Mononuclear cell (primary cell): ENCODE measurements around the gene CDIP1. TPM values are rescaled to one million over a fixed set of nuclear protein-coding genes. Genes with fewer than 3 reads are reported as not detected.

Source experiments
- H3K27me3 ChIP-seq: 2 replicates; pipeline ENCODE4 v1.6.0; 2011; ENCODE audit warnings: low read length, control low read depth; ENCODE audit not compliant: insufficient read depth
- H3K4me1 ChIP-seq: 2 replicates; pipeline ENCODE4 v1.5.1; 2011; ENCODE audit warnings: mild to moderate bottlenecking, low read length, control low read depth; ENCODE audit not compliant: insufficient read depth
- H3K4me3 ChIP-seq: 2 replicates; pipeline ENCODE4 v1.5.1; 2011; ENCODE audit warnings: mild to moderate bottlenecking, low read length, moderate library complexity
- H3K9me3 ChIP-seq: 2 replicates; pipeline ENCODE4 v1.5.1; 2011; ENCODE audit warnings: low read depth, mild to moderate bottlenecking, control low read depth, low read length
- total RNA-seq: library from RNA; depleted of rRNA; stranded (reverse); fragments of >200 nt; gene quantifications from one replicate; pipeline ENCODE4 v1.2.3, GENCODE V29; 2012

CDIP1 gene
- total RNA-seq, 1 donor = 8.0 TPM

DNA sequence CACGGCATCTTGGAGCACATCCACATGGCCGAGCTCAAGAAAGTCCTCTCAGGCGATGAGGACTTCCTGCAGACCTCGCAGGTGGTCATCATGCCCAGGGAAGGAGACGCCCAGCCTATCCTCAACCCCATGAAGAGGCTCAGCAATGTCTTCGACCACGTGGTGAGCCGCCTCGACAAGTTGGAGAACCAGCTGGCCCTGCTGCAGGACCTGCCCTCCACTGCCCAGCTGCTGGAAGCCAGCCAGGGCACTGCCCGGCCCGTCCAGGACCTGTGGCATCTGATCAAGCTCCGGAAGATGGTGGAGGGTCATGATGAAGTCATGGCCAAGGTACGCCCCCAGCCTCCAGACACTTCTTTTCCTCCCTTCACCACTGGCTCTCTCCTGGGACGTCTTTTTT, 18.0 kb upstream of the CDIP1 start:
- Histone ChIP-seq H3K27me3 (no peaks in the 10 kb centered on the region), H3K9me3 (no peaks in the 10 kb centered on the region), H3K4me3 (no peak overlapping the region), H3K4me1 (no peaks in the 10 kb centered on the region)

GRCh38 chr16:4556112-4556511, 17.5 kb upstream of the CDIP1 start, which contains the start of gene C16orf96:
Gene C16orf96, plus strand, starts transcription at chr16:4556340. Its CDS starts 150 bp downstream, at chr16:4556490.
- no peaks in the 10 kb centered on the region for H3K27me3 ChIP-seq
- no peaks in the 10 kb centered on the region for H3K9me3 ChIP-seq
- H3K4me3 ChIP-seq = no peak within 1 kb of the TSS
- no peaks in the 10 kb centered on the region for H3K4me1 ChIP-seq

GRCh38 chr16:4552541-4552940, 14.0 kb upstream of the CDIP1 start:
- no peaks in the 10 kb centered on the region for H3K27me3 ChIP-seq
- no peaks in the 10 kb centered on the region for H3K9me3 ChIP-seq
- no peak overlapping the region for H3K4me3 ChIP-seq
- no peaks in the 10 kb centered on the region for H3K4me1 ChIP-seq

- Histone ChIP-seq H3K4me1 (no peaks in the 10 kb centered on the region), H3K9me3 (no peaks in the 10 kb centered on the region), H3K27me3 (no peaks in the 10 kb centered on the region), H3K4me3 (no peak overlapping the region)
Measured at GRCh38 chr16:4550591-4550990, 12.0 kb upstream of the CDIP1 start.

- H3K4me1 ChIP-seq = no peaks in the 10 kb centered on the region
- no peak overlapping the region for H3K4me3 ChIP-seq
- no peaks in the 10 kb centered on the region for H3K9me3 ChIP-seq
- no peaks in the 10 kb centered on the region for H3K27me3 ChIP-seq
Measured at GRCh38 chr16:4548124-4548523, 9.6 kb upstream of the CDIP1 start.

DNA sequence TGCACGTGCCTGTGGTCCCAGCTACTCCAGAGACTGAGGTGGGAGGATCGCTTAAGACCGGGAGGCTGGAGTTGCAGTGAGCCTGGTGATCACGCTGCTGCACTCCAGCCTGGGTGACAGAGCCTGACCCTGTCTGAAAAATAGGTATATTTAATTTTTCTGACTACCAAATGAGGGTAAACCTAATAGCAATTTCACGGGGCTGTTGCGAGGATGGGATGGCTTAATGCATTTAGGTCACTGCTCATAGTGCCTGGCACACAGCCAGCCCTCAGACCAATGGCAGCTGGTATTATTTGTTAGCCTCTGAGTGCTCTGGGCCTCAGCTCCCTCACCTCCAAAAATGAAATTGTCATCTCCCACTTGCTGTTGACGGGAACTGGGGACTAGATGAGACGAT, 5.9 kb upstream of the CDIP1 start:
- H3K9me3 ChIP-seq = no peaks in the 10 kb centered on the region
- H3K4me1 ChIP-seq = no peaks in the 10 kb centered on the region
- no peak overlapping the region for H3K4me3 ChIP-seq
- H3K27me3 ChIP-seq = no peaks in the 10 kb centered on the region

DNA sequence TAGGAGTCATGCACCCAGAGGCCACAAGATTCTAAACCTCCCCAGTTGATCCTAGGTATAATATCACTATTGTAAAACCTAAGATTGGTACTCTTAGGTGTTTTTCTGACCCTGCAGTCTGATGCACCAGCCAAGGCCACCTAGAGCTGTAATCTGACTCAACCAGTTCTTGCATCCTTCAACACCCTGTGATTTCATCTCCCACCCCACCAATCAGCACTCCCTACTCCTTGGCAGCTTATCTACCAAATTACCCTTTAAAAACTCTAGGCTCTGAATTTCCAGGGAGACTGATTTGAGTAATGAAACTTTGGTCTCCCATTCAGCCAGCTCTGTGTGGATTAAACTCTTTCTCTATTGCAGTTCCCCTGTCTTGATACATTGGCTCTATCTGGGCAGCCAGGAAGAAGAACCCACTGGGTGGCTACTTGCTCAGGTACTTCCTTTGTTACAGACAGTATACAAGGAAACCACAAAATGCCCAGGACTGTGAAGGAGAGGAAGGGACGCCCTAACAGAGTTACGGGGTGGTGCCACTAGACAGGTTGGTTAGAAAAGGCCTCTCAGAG, 1.2 kb upstream of the CDIP1 start:
- H3K27me3 ChIP-seq = no peaks in the 10 kb centered on the region

GRCh38 chr16:4537376-4538343, 913 bp downstream of the CDIP1 start:
- Histone ChIP-seq H3K9me3 (no peaks in the 10 kb centered on the region), H3K4me3 (peak overlapping the region; percentile 57), H3K4me1 (peaks cover 34% of the 10 kb centered on the region), H3K27me3 (no peaks in the 10 kb centered on the region)

More for the DNA sequence above, 1.2 kb upstream of the CDIP1 start:
- no peak overlapping the region for H3K4me3 ChIP-seq
- H3K9me3 ChIP-seq = no peaks in the 10 kb centered on the region
- peaks cover 25% of the 10 kb centered on the region for H3K4me1 ChIP-seq

DNA sequence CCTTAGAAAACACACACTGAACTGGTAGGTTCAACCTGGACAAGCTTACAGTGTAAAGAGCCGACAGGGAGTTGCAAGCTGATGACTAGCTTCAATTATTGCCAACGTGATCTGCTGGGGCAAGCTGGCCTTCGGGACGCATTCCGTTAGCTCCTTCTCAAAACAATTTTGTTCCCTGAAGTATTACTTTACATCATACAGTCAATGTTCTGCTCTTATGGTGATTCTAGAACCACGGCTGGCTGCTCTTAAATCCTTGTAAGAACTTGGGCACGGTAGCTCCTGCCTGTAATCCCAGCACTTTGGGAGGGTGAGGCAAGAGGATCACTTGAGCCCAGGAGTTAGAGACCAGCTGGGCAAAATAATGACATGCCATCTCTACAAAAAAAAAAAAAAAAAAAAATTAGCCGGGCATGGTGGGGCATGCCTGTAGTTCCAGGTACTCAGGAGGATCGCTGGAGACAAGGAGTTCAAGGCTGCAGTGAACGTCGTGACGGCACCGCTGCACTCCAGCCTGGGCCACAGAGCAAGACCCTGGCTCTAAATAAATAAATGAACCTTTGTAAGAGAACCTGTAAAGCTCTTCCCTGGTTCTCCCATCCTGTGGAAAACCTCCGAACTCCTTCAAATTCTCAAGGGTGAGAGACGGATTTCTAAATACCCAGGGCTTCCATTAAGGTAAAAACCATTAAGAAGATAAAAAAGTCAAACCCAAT, 2.0 kb downstream of the CDIP1 start:
- Histone ChIP-seq H3K27me3 (no peaks in the 10 kb centered on the region), H3K4me3 (no peak overlapping the region), H3K4me1 (peaks cover 34% of the 10 kb centered on the region), H3K9me3 (no peaks in the 10 kb centered on the region)

DNA sequence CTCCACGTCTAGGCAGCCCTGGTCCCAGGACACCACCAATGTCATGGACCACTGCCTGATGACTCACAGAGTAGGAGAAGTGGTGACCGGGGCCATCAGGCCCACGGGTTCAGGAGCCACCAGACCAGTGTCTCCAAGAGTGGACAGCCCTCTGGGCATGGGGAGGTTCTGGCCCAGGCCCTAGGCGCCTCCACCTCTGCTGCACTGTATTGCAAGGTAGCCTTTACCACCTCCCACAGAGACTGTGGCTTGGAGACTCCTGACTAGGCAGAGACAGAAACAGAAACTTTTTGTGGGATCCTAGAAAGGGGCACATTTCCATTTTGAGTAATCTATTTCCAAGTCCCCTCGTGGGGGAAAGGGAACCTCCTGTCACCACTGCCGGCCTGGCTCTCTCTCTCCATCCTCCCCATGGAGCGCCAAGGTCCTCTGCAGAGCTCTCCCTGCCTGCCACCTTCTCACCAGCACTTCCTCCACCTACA, 2.9 kb downstream of the CDIP1 start:
- Histone ChIP-seq H3K4me1 (peaks cover 34% of the 10 kb centered on the region), H3K9me3 (no peaks in the 10 kb centered on the region), H3K27me3 (no peaks in the 10 kb centered on the region), H3K4me3 (no peak overlapping the region)

- Histone ChIP-seq H3K27me3 (no peaks in the 10 kb centered on the region), H3K4me3 (no peak overlapping the region), H3K9me3 (no peaks in the 10 kb centered on the region), H3K4me1 (peaks cover 41% of the 10 kb centered on the region)
Measured at GRCh38 chr16:4534151-4534790, 4.3 kb downstream of the CDIP1 start.

GRCh38 chr16:4533490-4533889, 5.1 kb downstream of the CDIP1 start:
- Histone ChIP-seq H3K4me1 (peaks cover 45% of the 10 kb centered on the region), H3K4me3 (no peak overlapping the region), H3K9me3 (no peaks in the 10 kb centered on the region), H3K27me3 (no peaks in the 10 kb centered on the region)

DNA sequence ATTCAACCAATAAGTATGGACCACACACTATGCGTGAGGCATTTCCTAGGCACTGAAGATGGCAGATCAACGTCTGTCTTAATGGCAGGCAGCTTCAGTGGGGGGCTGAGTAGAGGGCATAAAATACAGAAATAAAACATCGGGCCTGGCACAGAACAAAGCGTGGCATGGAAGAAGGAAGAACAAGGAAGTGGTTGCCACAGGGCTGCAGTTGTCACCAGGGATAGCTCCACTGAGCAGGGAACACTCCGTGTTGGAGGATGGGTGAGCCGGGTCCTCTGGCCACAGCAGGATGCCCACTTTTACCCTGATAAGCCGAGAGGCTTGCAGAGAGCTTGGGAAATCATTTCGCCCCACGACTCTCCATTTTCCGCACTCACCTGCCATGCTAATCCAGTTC, 6.3 kb downstream of the CDIP1 start:
- Histone ChIP-seq H3K4me1 (peaks cover 38% of the 10 kb centered on the region), H3K27me3 (no peaks in the 10 kb centered on the region), H3K9me3 (no peaks in the 10 kb centered on the region), H3K4me3 (no peak overlapping the region)

- Histone ChIP-seq H3K4me1 (peaks cover 40% of the 10 kb centered on the region), H3K4me3 (no peak overlapping the region)
Measured at GRCh38 chr16:4531811-4532210, 6.8 kb downstream of the CDIP1 start.

More at GRCh38 chr16:4531811-4532210, 6.8 kb downstream of the CDIP1 start:
- no peaks in the 10 kb centered on the region for H3K9me3 ChIP-seq
- no peaks in the 10 kb centered on the region for H3K27me3 ChIP-seq
